HUES64 (cell line): ENCODE measurements around the gene MRPL11.
"Not testable (repeated sequence)": the region's sequence is repeated elsewhere in the genome, so short reads cannot be mapped to it uniquely, and the experiment has no call there.

Experiments
- H3K27ac ChIP-seq: 2 replicates; pipeline ENCODE4 v1.7.0; 2013; ENCODE audit warnings: low read depth, low read length, inconsistent platforms
- H3K27me3 ChIP-seq: 2 replicates; pipeline ENCODE4 v1.6.1; 2013; ENCODE audit warnings: mild to moderate bottlenecking, low read length; ENCODE audit not compliant: insufficient read depth
- H3K36me3 ChIP-seq: 2 replicates; pipeline ENCODE4 v1.6.1; 2013; ENCODE audit warnings: mild to moderate bottlenecking, low read length; ENCODE audit not compliant: insufficient read depth
- H3K4me1 ChIP-seq: 2 replicates; pipeline ENCODE4 v1.6.1; 2013; ENCODE audit warnings: mild to moderate bottlenecking, low read length, moderate library complexity; ENCODE audit not compliant: insufficient read depth
- H3K4me3 ChIP-seq: 2 replicates; pipeline ENCODE4 v1.5.1; 2013; ENCODE audit warnings: mild to moderate bottlenecking, low read length, moderate library complexity
- H3K9ac ChIP-seq: 2 replicates; pipeline ENCODE4 v1.6.1; 2013; ENCODE audit warnings: mild to moderate bottlenecking, low read depth, low read length
- H3K9me3 ChIP-seq: 2 replicates; pipeline ENCODE4 v1.6.1; 2013; ENCODE audit warnings: low read depth, low read length; ENCODE audit not compliant: insufficient read depth
- WGBS: fragments of 150-250, 120-280 bp; methylation state at CpG from one replicate; pipeline ENCODE4 v1.1.7; 2013; ENCODE audit warnings: missing lambda C conversion rate; 5-methylcytosine and 5-hydroxymethylcytosine counted together

Gene MRPL11

GRCh38 chr11:66451663-66452062 is 13.0 kb upstream of the MRPL11 start:
- Histone ChIP-seq H3K4me1 (no peaks in the 10 kb centered on the region), H3K9ac (no peak overlapping the region), H3K9me3 (no peaks in the 10 kb centered on the region), H3K27ac (no peak overlapping the region), H3K27me3 (no peaks in the 10 kb centered on the region), H3K36me3 (no peaks in the 10 kb centered on the region), H3K4me3 (no peak overlapping the region)
- 84% methylated on average over 4 of the region's 4 CpGs for WGBS

GRCh38 chr11:66450560-66450959 is 11.9 kb upstream of the MRPL11 start:
- Histone ChIP-seq H3K9ac (no peak overlapping the region), H3K4me3 (no peak overlapping the region), H3K27me3 (no peaks in the 10 kb centered on the region), H3K4me1 (no peaks in the 10 kb centered on the region), H3K27ac (no peak overlapping the region), H3K9me3 (no peaks in the 10 kb centered on the region), H3K36me3 (no peaks in the 10 kb centered on the region)
- WGBS = 81% methylated on average over 4 of the region's 4 CpGs

DNA sequence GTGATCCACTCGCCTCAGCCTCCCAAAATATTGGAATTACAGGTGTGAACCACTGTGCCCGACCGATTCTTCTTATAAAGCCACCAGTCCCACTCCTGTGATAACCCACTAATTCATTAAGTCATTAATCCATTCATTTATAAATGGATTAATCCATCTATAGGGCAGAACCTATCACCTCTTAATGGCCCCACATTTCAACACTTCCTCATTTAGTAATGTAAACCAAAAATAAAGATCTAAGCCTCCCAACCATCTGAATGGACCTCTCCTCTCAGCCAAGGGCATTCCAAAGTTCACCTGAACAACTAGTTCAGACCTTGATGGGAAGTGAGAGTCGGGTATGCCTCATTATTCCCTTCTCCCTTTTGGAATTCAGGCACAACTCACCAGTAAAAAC is 9.9 kb upstream of the MRPL11 start:
- Histone ChIP-seq H3K9ac (no peak overlapping the region), H3K4me3 (no peak overlapping the region), H3K27me3 (no peaks in the 10 kb centered on the region), H3K4me1 (no peaks in the 10 kb centered on the region), H3K36me3 (no peaks in the 10 kb centered on the region), H3K27ac (no peak overlapping the region), H3K9me3 (peaks cover 8% of the 10 kb centered on the region)
- WGBS = 91% methylated on average over 4 of the region's 4 CpGs

GRCh38 chr11:66447012-66447411 is 8.4 kb upstream of the MRPL11 start:
- Histone ChIP-seq H3K4me1 (no peaks in the 10 kb centered on the region), H3K4me3 (no peak overlapping the region), H3K9me3 (peaks cover 20% of the 10 kb centered on the region), H3K27me3 (no peaks in the 10 kb centered on the region), H3K36me3 (no peaks in the 10 kb centered on the region), H3K27ac (no peak overlapping the region), H3K9ac (no peak overlapping the region)

DNA sequence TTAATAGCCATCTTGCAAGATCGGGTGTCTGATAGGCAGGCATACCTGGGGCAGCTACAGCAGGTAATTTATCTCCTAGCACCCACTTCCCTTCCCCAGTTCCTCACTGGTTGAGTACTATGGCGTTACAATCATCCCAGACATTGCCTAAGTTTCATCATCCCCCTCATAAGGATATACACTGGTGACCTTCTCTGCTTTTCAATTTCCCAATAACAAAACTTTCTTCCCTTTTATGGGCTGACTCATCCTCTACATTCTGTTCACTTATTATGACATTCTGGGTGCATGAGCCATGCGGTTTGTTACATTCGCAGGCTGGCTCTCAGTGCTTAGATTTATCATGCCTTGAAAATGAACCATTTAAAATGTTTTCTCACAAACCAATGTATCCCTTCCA is 5.0 kb upstream of the MRPL11 start:
- 95% methylated on average over 4 of the region's 4 CpGs for WGBS
- no peaks in the 10 kb centered on the region for H3K36me3 ChIP-seq
- H3K27ac ChIP-seq = no peak overlapping the region
- no peak overlapping the region for H3K4me3 ChIP-seq
- H3K9me3 ChIP-seq = peaks cover 20% of the 10 kb centered on the region
- H3K27me3 ChIP-seq = no peaks in the 10 kb centered on the region
- H3K9ac ChIP-seq = no peak overlapping the region
- no peaks in the 10 kb centered on the region for H3K4me1 ChIP-seq

DNA sequence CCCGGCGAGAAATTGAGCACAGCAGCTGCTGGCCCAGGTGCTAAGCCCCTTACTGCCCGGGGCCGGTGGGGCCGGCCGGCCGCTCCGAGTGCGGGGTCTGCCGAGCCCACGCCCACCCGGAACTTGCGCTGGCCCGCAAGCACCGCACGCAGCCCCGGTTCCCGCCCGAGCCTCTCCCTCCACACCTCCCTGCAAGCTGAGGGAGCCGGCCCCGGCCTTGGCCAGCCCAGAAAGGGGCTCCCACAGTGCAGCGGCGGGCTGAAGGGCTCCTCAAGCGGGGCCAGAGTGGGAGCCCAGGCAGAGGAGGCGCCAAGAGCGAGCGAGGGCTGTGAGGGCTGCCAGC is 2.3 kb upstream of the MRPL11 start:
- Histone ChIP-seq H3K9me3 (peaks cover 20% of the 10 kb centered on the region), H3K36me3 (peaks cover 14% of the 10 kb centered on the region)
- not testable (repeated sequence) for H3K27me3 ChIP-seq, H3K4me3 ChIP-seq, H3K27ac ChIP-seq, H3K4me1 ChIP-seq, H3K9ac ChIP-seq
- WGBS = 91% methylated on average over 27 of the region's 27 CpGs

- not testable (repeated sequence) for H3K9ac ChIP-seq, H3K27me3 ChIP-seq, H3K4me1 ChIP-seq, H3K4me3 ChIP-seq, H3K27ac ChIP-seq
- 91% methylated on average over 29 of the region's 29 CpGs for WGBS
- Histone ChIP-seq H3K9me3 (peaks cover 20% of the 10 kb centered on the region), H3K36me3 (peaks cover 20% of the 10 kb centered on the region)
Observed at GRCh38 chr11:66440101-66440939, 1.7 kb upstream of the MRPL11 start.

DNA sequence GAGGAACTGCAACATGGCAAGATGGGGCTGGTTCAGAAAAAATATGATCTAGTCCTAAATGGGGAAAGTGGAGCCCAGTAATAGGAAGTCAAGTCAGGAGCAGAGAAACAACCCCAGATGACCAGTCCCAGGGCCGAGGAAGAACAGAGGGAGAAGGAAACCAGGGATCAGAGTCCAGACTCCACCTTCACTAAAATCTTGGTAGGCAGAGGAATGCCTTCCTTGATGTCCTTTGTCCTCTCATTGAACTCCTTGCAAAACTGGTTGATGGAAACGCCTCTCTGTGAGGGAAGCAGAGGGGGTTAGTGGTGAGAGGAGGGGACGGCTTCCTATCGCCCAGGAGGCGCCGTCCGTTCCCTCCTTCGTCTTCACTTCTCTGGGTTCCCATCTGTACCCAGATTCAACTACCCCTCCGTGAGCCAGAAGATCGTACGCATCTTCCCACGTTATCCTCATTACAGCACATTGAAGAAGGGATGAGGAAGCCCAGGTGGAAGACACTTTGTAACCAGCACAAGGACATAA is 607 bp downstream of the MRPL11 start:
- H3K9me3 ChIP-seq = peaks cover 7% of the 10 kb centered on the region; the same call in 1 of the 2 replicates
- no peaks in the 10 kb centered on the region for H3K4me1 ChIP-seq
- peak overlapping the region; percentile 88 for H3K9ac ChIP-seq
- WGBS = 6% methylated on average over 11 of the region's 12 CpGs
- peak overlapping the region; percentile 87 for H3K27ac ChIP-seq
- peaks cover 28% of the 10 kb centered on the region for H3K36me3 ChIP-seq
- H3K27me3 ChIP-seq = no peaks in the 10 kb centered on the region
- H3K4me3 ChIP-seq = peak overlapping the region; percentile 71

GRCh38 chr11:66432597-66432996 is 6.1 kb downstream of the MRPL11 start:
- peaks cover 36% of the 10 kb centered on the region for H3K36me3 ChIP-seq
- no peak overlapping the region for H3K4me3 ChIP-seq
- H3K4me1 ChIP-seq = no peaks in the 10 kb centered on the region
- H3K9ac ChIP-seq = no peak overlapping the region
- H3K27me3 ChIP-seq = no peaks in the 10 kb centered on the region
- 90% methylated on average over 7 of the region's 7 CpGs for WGBS
- no peaks in the 10 kb centered on the region for H3K9me3 ChIP-seq
- H3K27ac ChIP-seq = no peak overlapping the region

DNA sequence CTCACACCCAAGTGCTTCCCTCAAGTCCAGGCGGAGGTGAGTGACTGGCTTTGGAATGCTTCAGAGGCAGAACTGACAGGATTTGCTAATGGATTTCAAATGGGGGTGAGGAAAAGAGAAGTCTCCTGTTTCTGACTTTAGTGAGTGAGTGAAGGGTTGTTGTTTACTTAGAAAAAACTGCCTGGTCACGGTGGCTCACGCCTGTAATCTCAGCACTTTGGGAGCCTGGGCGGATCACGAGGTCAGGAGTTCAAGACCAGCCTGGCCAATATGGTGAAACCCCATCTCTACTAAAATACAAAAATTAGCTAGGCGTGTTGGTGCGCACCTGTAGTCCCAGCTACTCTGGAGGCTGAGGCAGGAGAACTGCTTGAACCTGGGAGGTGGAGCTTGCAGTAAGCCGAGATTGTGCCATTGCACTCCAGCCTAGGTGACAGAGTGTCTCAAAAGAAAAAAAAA is 6.7 kb downstream of the MRPL11 start:
- 86% methylated on average over 8 of the region's 8 CpGs for WGBS

DNA sequence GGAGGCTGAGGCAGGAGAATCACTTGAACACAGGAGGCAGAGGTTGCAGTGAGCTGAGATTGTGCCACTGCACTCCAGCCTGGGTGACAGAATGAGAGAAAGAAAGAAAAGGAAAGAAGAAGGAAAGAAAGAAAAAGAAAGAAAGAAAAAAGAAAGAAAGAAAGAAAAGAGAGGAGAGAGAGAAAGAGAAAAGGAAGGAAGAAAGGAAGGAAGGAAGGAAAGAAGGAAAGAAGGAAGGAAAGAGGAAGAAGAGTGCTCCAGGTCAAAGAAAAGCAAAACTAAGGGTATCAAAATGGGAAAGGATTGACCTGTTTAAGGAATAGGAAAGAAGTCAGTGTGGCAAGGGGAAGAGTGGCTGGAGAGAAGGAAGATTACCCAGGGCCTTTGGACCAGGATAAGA is 7.4 kb downstream of the MRPL11 start:
- H3K27me3 ChIP-seq, H3K27ac ChIP-seq, H3K4me1 ChIP-seq, H3K4me3 ChIP-seq, H3K9me3 ChIP-seq, H3K9ac ChIP-seq: not testable (repeated sequence)
- H3K36me3 ChIP-seq = peaks cover 26% of the 10 kb centered on the region

More for the DNA sequence above, 6.7 kb downstream of the MRPL11 start:
- peaks cover 32% of the 10 kb centered on the region for H3K36me3 ChIP-seq
- H3K9ac ChIP-seq, H3K4me1 ChIP-seq, H3K27ac ChIP-seq, H3K9me3 ChIP-seq, H3K4me3 ChIP-seq, H3K27me3 ChIP-seq: not testable (repeated sequence)
